Measurements from ENCODE around the gene ZMYM4.

DNA sequence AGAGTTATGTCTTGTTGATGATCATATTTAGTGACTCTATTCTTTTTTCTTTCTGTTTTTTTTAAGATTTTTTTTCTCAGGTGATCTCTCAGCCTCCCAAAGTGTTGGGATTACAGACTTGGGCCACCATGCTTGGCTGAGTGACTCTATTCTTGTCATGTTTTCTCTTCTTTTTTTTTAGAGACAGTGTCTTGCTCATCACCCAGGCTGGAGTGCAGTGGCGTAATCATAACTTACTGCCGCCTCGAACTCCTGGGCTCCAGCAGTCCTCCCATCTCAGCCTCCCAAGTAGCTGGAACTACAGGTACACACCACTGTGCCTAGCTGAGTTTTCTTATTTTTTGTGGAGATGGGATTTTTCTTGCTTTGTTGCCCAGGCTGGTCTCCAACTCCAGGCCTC lies 36.9 kb downstream of the ZMYM4 start:
- TF ChIP-seq CTCF (conservative IDR thresholded peaks at IDR 0.05; ENCODE audit: low read length) (no peak), EZH2phosphoT487 (IDR thresholded peaks at IDR 0.05; ENCODE audit: borderline replicate concordance, low read depth, low read length) (no peak)

Measured in OCI-LY7 (cell line).